ENCODE results near the gene PCNA. TPM values are rescaled to one million over a fixed set of nuclear protein-coding genes. Genes with fewer than 3 reads are reported as not detected.
A peak's percentile ranks its signal among the peaks of the same experiment; 100 is the strongest.

PCNA gene
- total RNA-seq, 2 donors from 2014 or later: 168 to 169 TPM

DNA sequence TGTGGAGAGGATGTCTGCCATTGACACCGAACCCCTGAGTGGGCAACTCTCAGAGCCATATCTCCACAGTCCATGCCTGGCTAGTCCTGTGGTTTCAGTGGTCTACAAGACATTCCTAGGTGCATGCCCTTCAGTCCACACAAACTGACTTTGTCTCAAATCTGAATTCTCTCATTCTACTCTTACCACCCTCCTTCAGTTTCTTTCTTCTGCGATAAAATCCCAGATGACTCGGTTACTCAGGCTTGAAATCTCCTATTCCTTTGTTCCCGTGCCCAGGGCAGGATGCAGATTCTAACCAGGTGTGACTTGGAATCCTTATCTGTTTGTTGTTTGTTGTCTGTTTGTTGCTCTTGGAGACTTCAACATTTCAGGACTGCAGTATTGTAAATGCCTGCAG lies 16.3 kb upstream of the PCNA start:
- peak overlapping the region; percentile 30 for H3K4me3 Mint-ChIP-seq
- H3K27ac ChIP-seq (ENCODE audit: low read depth, low read length): peak overlapping the region; percentile 55
- DNase-seq: peak; percentile 57
- H3K9ac ChIP-seq (ENCODE audit: extremely low read depth, low read length, poor library complexity, severe bottlenecking): peak overlapping the region; percentile 86
- TF ChIP-seq, protein P1, sequence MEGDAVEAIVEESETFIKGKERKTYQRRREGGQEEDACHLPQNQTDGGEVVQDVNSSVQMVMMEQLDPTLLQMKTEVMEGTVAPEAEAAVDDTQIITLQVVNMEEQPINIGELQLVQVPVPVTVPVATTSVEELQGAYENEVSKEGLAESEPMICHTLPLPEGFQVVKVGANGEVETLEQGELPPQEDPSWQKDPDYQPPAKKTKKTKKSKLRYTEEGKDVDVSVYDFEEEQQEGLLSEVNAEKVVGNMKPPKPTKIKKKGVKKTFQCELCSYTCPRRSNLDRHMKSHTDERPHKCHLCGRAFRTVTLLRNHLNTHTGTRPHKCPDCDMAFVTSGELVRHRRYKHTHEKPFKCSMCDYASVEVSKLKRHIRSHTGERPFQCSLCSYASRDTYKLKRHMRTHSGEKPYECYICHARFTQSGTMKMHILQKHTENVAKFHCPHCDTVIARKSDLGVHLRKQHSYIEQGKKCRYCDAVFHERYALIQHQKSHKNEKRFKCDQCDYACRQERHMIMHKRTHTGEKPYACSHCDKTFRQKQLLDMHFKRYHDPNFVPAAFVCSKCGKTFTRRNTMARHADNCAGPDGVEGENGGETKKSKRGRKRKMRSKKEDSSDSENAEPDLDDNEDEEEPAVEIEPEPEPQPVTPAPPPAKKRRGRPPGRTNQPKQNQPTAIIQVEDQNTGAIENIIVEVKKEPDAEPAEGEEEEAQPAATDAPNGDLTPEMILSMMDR (conservative IDR thresholded peaks at IDR 0.05): no peak
- no peaks in the 10 kb centered on the region for H3K9me3 ChIP-seq (ENCODE audit: control insufficient read depth, low read length)
- no peaks in the 10 kb centered on the region for H3K27me3 Mint-ChIP-seq (ENCODE audit: insufficient read depth)
- WGBS, 2 experiments (ENCODE audit: insufficient coverage in 1 of 2, insufficient read length in 1 of 2): 74 to 100% methylated on average over 1 to 4 of the region's 4 CpGs
- peaks cover 20% of the 10 kb centered on the region for H3K4me1 Mint-ChIP-seq
- peak overlapping the region; percentile 98 for H3K27ac Mint-ChIP-seq
- peaks cover 12% of the 10 kb centered on the region for H3K36me3 Mint-ChIP-seq (ENCODE audit: low read depth)
- peak overlapping the region; percentile 61 for H3K4me3 ChIP-seq (ENCODE audit: low read length)
- H3K4me1 ChIP-seq (ENCODE audit: control insufficient read depth, insufficient read depth, low read length): peaks cover 15% of the 10 kb centered on the region
- no peaks in the 10 kb centered on the region for H3K9me3 Mint-ChIP-seq
- H3K36me3 ChIP-seq (ENCODE audit: control insufficient read depth, insufficient read depth, low read length): peaks cover 12% of the 10 kb centered on the region
- H3K27me3 ChIP-seq (ENCODE audit: control insufficient read depth, insufficient read depth, low read length, poor library complexity, severe bottlenecking): no peaks in the 10 kb centered on the region

DNA sequence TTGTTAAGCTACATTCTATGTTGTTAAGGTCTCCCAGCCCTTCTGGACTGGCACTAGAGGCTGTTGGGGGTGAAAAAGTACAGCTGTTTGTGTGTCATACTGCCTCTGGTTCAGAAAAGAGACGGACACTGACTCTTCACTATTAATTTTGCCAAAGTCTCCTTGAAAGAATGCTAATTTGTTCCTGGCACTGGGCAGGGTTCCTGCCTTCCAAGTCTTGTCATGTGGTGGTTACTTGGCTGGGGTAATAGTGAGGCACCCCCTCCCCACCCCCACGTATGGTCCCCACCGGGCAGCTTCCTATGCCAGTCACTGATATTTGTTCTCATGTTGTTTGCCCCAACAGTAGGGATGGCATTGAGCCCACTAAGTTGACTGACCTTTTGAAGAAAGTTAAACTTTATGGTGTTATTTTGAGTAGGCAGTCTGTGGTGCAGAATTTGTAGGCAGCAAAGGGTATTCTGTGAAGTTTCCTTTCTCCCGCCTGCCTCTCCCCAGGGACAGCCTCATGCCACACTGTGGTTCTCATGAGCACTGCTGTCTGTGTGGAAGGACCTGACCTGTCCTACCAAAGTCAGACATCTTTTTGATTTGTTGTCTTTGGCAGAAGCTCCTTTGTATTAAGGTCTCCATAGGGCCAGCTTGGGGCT lies 15.7 kb upstream of the PCNA start:
- peak overlapping the region; percentile 55 for H3K27ac ChIP-seq (ENCODE audit: low read depth, low read length)
- H3K36me3 Mint-ChIP-seq (ENCODE audit: low read depth): peaks cover 12% of the 10 kb centered on the region
- peak overlapping the region; percentile 30 for H3K4me3 Mint-ChIP-seq
- peaks cover 15% of the 10 kb centered on the region for H3K4me1 ChIP-seq (ENCODE audit: control insufficient read depth, insufficient read depth, low read length)
- peak overlapping the region; percentile 61 for H3K4me3 ChIP-seq (ENCODE audit: low read length)
- peaks cover 20% of the 10 kb centered on the region for H3K4me1 Mint-ChIP-seq
- 90 to 100% methylated on average over 2 to 4 of the region's 4 CpGs for WGBS, 2 experiments (ENCODE audit: insufficient coverage in 1 of 2, insufficient read length in 1 of 2)
- peak overlapping the region; percentile 86 for H3K9ac ChIP-seq (ENCODE audit: extremely low read depth, low read length, poor library complexity, severe bottlenecking)
- TF ChIP-seq, protein P1 (conservative IDR thresholded peaks at IDR 0.05): no peak
- no peaks in the 10 kb centered on the region for H3K9me3 ChIP-seq (ENCODE audit: control insufficient read depth, low read length)
- peak overlapping the region; percentile 98 for H3K27ac Mint-ChIP-seq
- H3K9me3 Mint-ChIP-seq: no peaks in the 10 kb centered on the region
- DNase-seq: peak; percentile 55
- H3K27me3 ChIP-seq (ENCODE audit: control insufficient read depth, insufficient read depth, low read length, poor library complexity, severe bottlenecking): no peaks in the 10 kb centered on the region
- H3K36me3 ChIP-seq (ENCODE audit: control insufficient read depth, insufficient read depth, low read length): peaks cover 12% of the 10 kb centered on the region
- H3K27me3 Mint-ChIP-seq (ENCODE audit: insufficient read depth): no peaks in the 10 kb centered on the region

DNA sequence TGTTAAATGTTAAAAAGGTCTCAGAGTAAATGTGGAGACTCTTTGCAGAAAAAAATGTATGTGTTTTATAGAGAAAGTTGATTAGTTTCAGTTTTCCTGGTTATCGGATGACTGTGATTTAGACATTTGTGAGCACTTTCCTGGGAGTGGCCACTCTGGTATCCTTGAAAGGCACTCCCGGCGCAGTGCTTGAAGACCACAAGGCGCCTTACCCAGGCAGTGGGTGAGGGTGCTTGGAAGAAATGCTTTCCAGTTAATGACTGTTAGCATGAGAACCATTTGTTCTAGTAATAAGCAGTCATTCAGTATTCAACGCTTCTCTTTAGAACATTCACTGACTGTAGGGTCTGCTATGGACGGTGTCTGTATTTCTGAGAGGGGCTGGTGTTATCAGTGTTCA lies 14.2 kb upstream of the PCNA start:
- TF ChIP-seq, protein P1 (conservative IDR thresholded peaks at IDR 0.05): no peak
- Histone ChIP-seq H3K4me1 (ENCODE audit: control insufficient read depth, insufficient read depth, low read length) (peaks cover 15% of the 10 kb centered on the region), H3K4me3 (ENCODE audit: low read length) (no peak overlapping the region), H3K27me3 (ENCODE audit: control insufficient read depth, insufficient read depth, low read length, poor library complexity, severe bottlenecking) (no peaks in the 10 kb centered on the region), H3K9ac (ENCODE audit: extremely low read depth, low read length, poor library complexity, severe bottlenecking) (no peak overlapping the region), H3K36me3 (ENCODE audit: control insufficient read depth, insufficient read depth, low read length) (peaks cover 16% of the 10 kb centered on the region), H3K27ac (ENCODE audit: low read depth, low read length) (no peak overlapping the region), H3K9me3 (ENCODE audit: control insufficient read depth, low read length) (no peaks in the 10 kb centered on the region)
- H3K36me3 Mint-ChIP-seq (ENCODE audit: low read depth): peaks cover 12% of the 10 kb centered on the region
- no peak overlapping the region for H3K27ac Mint-ChIP-seq
- no peak for DNase-seq
- H3K4me3 Mint-ChIP-seq: no peak overlapping the region
- 91 to 96% methylated on average over 5 to 6 of the region's 6 CpGs for WGBS, 2 experiments (ENCODE audit: insufficient coverage in 1 of 2, insufficient read length in 1 of 2)
- H3K4me1 Mint-ChIP-seq: peaks cover 20% of the 10 kb centered on the region
- H3K27me3 Mint-ChIP-seq (ENCODE audit: insufficient read depth): no peaks in the 10 kb centered on the region
- no peaks in the 10 kb centered on the region for H3K9me3 Mint-ChIP-seq
